Stimulated activated CD4-positive, alpha-beta T cell treated with anti-CD3 and anti-CD28 coated beads, Interleukin-1b, Interleukin-23, amount 100 ng/mL, for 4 hours (primary cell): ENCODE measurements around the gene SYCP2L.
"Not testable (repeated sequence)": the region's sequence is repeated elsewhere in the genome, so short reads cannot be mapped to it uniquely, and the experiment has no call there.

Source experiments
- DNase-seq, 2 donors: peaks; one replicate each; pipeline ENCODE4 v3.0.0-alpha.2; 2020; ENCODE audit warnings: low read depth in 2 of 2

Gene SYCP2L

GRCh38 chr6:10886691-10887502, at the start of gene SYCP2L:
Gene SYCP2L, plus strand, starts transcription at chr6:10887052. Its CDS starts 75 bp downstream, at chr6:10887127.
- DNase-seq: no peak

- no peak for DNase-seq
Measured at GRCh38 chr6:10837622-10837994, 49.2 kb upstream of the SYCP2L start.

DNA sequence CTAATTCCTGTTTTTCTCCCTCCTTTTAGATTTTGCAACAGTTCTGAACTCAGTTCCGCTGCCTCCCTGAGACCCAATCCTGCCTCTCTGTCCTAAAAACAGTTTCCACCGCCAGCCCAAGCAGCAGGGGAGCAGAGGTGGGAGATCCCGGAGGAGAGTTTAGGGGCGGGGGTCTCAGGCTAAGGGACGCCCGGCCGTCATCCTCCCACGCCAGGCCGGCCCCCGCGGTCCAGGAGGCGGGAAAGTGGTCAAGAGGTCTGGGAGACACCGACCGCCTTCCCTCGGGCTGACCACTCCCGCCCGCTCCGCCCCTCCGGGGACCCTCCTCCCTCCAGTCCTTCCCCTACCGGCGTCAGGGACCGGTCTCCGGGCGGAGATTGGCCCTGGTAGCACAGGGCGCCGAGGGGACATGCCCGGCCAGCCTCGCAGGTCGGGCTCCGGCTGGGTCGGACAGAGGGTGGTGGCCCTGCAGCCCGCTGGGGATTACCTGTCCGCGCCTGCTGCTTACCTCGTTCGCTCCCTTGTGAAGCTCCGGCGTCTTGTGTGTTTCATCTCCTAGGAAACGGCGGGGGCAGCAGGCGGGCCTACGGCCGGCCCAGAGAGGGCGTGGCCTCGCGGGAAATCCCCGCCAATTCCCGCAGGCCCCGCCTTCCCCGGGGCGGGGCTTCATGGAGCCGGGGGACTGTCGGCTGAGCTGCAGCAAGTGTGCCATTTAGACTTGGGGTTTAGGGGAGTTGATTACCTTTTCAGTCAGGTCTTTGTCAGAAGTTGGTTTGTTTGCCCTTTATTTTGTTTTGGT, 48.7 kb upstream of the SYCP2L start, which contains the start of gene MAK:
Gene MAK (minus strand): TSS at position 545 of the 799 bp plus-strand sequence. CDS start 7,891 bp downstream, outside the sequence.
- DNase-seq: peak; percentile 78 to 80

GRCh38 chr6:10838794-10839333, 48.0 kb upstream of the SYCP2L start:
- no peak for DNase-seq

DNA sequence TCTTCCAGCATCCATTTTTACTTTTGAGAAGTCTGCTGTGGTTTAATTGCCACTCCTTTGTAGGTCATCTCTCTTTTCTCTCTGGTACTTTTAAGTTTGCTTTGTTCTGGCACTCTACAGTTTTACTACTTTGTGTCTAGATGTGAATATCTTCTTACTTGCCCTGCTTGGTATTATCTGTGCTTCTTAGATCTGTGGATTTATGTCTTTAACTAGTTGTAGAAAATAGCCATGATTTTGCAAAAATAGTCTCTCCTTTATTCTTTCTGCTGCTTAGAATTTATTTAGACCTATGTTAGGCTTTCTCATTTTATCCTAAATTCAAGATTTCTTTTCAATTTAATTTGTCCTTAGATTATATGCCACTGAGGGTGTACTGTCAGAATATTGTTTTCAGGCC, 43.3 kb upstream of the SYCP2L start:
- DNase-seq: no peak

DNA sequence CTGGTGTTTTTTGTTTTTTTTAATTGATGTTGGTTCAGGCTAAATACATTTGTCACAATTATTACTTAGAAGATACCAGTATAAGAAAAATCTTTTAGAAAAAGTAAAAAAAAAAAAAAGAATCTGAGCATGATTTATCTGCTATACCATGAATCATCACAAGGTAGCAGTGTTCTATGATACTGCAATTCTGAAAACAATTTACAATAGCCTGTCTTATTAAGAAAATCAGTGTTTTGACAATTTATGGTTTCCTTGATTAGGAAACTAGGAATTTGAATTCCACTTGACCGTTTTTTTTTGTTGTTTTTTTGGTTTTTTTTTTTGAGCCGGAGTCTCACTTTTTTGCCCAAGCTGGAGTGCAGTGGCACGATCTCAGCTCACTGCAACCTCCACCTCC, 39.2 kb upstream of the SYCP2L start:
- DNase-seq: no peak

DNA sequence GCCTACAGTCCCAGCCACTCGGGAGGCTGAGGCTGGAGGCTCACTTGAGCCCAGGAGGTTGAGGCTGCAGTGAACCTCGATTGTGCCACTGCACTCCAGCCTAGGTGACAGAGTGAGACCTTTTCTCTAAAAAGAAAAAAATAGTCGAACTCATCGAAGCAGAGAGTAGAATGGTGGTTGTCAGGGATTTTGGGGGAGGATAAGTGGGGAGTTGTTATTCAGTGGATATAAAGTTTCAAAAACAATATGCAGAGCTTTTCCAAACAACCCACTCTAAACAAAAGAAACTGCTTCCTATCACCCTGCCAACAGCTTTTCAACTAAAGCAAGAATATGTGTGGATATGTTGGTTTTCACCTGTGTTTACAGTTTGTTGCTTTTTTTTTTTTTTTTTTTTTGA, 37.0 kb upstream of the SYCP2L start:
- no peak for DNase-seq

- no peak for DNase-seq
Measured at GRCh38 chr6:10850728-10851127, 36.1 kb upstream of the SYCP2L start.

DNA sequence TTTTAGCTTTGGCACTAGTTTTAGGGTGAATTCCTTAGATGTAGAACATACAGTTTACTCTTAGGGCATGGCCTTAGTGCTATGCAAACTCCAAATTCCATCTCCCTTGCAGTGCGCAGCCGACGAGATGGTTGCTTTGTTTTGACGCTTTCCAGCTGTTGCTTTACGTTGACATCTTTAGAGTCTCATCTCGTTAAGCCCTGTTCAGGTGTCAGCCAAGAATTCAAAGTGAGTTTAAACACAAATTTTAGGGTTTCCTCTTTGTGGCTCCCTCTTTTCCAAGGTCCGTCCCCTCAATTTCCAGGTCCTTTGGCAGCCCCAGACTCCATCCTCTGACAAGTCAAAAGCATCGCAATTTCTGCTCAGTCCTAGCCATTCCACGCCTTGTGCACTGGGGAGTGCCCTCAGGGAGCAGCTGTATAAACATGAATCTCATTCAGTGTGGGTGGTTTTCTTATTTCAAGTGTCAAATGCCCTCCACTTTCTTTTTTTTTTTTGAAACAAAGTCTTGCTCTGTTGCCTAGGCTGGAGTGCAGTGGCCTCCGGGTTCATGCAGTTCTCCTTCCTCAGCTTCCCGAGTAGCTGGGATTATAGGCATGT, 34.4 kb upstream of the SYCP2L start:
- DNase-seq: no peak

GRCh38 chr6:10853849-10854300, 33.0 kb upstream of the SYCP2L start:
- DNase-seq: not testable (repeated sequence)

GRCh38 chr6:10854922-10855632, 31.8 kb upstream of the SYCP2L start:
- DNase-seq: no peak

DNA sequence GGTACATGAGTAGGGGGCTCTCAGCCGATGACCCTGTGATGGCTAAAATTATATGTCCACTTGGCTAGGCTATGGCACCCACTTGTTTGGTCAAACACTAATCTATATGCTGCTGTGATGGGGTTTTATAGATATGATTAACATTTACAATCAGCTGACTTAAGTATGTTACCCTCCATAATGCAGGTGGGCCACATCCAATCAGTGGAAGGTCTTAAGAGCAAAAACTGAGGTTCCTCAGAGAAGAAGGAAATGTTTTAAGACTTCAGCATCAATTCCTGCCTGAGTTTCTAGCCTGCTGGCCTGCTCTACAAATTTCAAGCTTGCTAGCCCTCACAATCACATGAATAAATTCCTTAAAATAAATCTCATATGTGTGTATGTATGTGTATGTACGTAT, 29.6 kb upstream of the SYCP2L start:
- no peak for DNase-seq

DNA sequence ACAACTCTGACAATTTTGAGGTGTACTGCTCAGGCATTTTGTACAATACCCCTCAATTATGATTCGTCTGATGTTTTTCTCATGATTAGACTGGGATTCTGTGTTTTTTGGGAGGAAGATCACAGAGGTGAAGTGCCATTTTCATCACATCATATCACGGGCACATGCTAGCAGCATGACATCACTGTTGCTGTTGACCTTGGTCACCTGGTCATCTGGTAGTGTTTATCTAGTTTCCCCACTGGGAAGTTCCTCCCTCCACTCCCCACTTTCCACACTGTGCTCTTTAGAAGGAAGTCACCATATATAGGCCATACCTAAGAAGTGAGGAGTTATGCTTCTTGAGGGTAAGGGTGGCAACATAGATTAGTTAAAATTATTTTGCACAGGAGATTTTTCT, 25.8 kb upstream of the SYCP2L start:
- DNase-seq: no peak

- DNase-seq: no peak
Measured at GRCh38 chr6:10862361-10862760, 24.5 kb upstream of the SYCP2L start.

- DNase-seq: not testable (repeated sequence)
Measured at GRCh38 chr6:10863031-10863430, 23.8 kb upstream of the SYCP2L start.

- DNase-seq: not testable (repeated sequence)
Measured at GRCh38 chr6:10866709-10867108, 20.1 kb upstream of the SYCP2L start.

- no peak for DNase-seq
Measured at GRCh38 chr6:10867952-10868351, 18.9 kb upstream of the SYCP2L start.

DNA sequence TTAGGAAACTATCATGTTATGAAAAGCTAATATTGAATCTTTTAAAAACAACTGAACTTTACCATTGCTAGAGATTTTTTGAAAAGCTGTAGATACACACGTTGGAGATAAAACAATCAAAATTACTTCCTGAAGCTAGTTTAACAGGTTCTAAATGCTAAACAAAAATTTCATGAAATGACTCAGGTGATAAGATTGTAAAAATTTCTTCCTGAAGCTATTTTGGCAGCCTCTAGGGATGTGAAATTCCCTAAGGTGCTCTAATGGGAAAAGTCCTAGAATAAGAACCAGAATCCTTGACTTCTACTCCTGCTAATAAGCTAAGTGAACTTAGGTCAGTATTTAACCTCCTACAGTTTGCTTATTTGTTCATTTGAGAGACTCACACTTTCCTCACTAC, 13.5 kb upstream of the SYCP2L start:
- no peak for DNase-seq

DNA sequence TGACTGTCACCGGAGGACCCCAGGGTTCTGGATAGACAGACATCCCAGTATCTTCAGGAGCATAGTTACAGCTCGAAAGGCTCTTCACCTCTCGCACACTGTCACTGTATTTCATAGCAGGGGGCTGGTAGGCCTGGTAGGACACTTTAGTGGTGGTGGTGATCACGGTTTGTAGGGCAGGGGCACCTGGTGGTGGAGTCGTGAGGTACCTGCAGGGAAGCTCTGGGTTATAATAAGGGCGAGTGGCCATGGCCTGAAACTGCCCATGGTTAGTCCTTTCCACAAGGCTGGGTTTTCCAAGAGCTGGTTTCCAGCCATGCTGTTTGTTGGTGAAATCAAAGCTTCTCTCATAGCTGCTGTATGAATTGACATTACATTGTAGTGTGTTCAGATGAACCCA, 12.6 kb upstream of the SYCP2L start:
- no peak for DNase-seq

DNA sequence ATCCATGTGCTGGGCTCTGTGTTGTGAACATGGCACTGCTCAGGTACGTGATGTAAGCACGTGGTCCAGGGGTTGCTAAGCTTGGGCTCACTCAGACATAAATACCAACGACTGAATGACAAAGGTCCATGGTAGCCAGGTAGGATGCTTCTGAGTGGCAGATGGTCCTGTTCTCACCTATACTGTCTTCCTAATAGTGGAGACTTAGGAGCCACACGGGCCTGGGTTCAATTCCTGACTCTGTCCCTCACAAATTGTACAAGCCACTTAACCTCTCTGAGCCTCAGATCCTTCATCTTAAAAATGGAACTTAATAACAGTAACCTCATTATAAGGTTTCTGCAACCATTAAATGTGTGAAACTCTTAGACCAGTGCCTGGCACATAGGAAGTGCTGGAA, 11.8 kb upstream of the SYCP2L start:
- no peak for DNase-seq

- no peak for DNase-seq
Measured at GRCh38 chr6:10877012-10877411, 9.8 kb upstream of the SYCP2L start.

DNA sequence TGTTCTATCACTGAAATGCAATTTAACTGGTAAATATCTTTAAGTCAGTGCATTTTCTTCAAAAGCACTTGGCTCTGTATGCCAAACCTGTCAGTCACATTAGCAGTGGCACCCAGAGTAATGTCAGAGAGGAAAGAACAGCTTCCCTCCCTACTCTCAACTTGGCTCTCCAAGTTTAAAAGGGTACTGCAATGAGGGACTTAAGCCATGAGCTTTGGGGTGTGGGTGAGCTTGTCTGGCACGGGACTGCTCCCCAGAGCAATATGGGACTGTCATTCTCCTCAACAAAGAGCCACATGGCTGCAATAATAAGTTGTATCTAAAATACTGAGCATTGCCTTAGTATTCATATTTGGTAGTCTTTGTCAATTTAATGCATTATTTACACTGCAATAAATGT, 9.0 kb upstream of the SYCP2L start:
- DNase-seq: no peak
